Keratinocyte (primary cell): ENCODE data around the gene MCEE.

Experiments used
- EZH2 ChIP-seq: IDR thresholded peaks from one replicate; pipeline ENCODE4 v1.6.1; 2012; ENCODE audit warnings: inconsistent platforms, mild to moderate bottlenecking, low read length, moderate library complexity
- TF ChIP-seq, protein P1 (sequence below), 3 experiments: IDR thresholded peaks in 1 of 3; conservative IDR thresholded peaks in 1 of 3; optimal IDR thresholded peaks in 1 of 3; 2 replicates in 2 of 3; 3 replicates in 1 of 3; pipeline versions ENCODE3 to v1.5.1; 2011; ENCODE audit warnings: low read length in 3 of 3, mild to moderate bottlenecking in 3 of 3, moderate library complexity in 2 of 3, control low read depth in 1 of 3, inconsistent platforms in 1 of 3; ENCODE audit not compliant: insufficient read depth in 2 of 3; ENCODE audit errors: extremely low read depth in 1 of 3

- TF ChIP-seq, protein P1, sequence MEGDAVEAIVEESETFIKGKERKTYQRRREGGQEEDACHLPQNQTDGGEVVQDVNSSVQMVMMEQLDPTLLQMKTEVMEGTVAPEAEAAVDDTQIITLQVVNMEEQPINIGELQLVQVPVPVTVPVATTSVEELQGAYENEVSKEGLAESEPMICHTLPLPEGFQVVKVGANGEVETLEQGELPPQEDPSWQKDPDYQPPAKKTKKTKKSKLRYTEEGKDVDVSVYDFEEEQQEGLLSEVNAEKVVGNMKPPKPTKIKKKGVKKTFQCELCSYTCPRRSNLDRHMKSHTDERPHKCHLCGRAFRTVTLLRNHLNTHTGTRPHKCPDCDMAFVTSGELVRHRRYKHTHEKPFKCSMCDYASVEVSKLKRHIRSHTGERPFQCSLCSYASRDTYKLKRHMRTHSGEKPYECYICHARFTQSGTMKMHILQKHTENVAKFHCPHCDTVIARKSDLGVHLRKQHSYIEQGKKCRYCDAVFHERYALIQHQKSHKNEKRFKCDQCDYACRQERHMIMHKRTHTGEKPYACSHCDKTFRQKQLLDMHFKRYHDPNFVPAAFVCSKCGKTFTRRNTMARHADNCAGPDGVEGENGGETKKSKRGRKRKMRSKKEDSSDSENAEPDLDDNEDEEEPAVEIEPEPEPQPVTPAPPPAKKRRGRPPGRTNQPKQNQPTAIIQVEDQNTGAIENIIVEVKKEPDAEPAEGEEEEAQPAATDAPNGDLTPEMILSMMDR (optimal IDR thresholded peaks at IDR 0.05 in 1 of 3, IDR thresholded peaks at IDR 0.05 in 1 of 3, conservative IDR thresholded peaks at IDR 0.05 in 1 of 3; ENCODE audit: extremely low read depth in 1 of 3, insufficient read depth in 2 of 3, low read length in 3 of 3) = no peak
- no peak for TF ChIP-seq EZH2
These were observed 13.0 kb downstream of the MCEE start for GRCh38 chr2:71117063-71117462.
